GM19043 (cell line): ENCODE data around the gene TMEM242.
"Not testable (repeated sequence)": the region's sequence is repeated elsewhere in the genome, so short reads cannot be mapped to it uniquely, and the experiment has no call there.

Source experiments
- ATAC-seq: cut with Tn5 transposase; IDR thresholded peaks from one replicate; pipeline ENCODE4 v1.9.1; 2021; ENCODE audit warnings: low read depth; ENCODE audit not compliant: unreplicated experiment

Gene TMEM242

GRCh38 chr6:157325069-157325805, 1.9 kb upstream of the TMEM242 start:
- no peak for ATAC-seq

- ATAC-seq, result peak; percentile 17
Measured at GRCh38 chr6:157323966-157324300, 614 bp upstream of the TMEM242 start.

GRCh38 chr6:157322792-157323254, 496 bp downstream of the TMEM242 start:
- no peak for ATAC-seq

GRCh38 chr6:157316871-157317814, 6.2 kb downstream of the TMEM242 start:
- no peak for ATAC-seq

- ATAC-seq, result peak; percentile 88
Measured at GRCh38 chr6:157314705-157315321, 8.5 kb downstream of the TMEM242 start.

- no peak for ATAC-seq
Measured at GRCh38 chr6:157313531-157314467, 9.5 kb downstream of the TMEM242 start.

GRCh38 chr6:157312757-157313156, 10.6 kb downstream of the TMEM242 start:
- ATAC-seq, result no peak

- ATAC-seq, result not testable (repeated sequence)
Measured at GRCh38 chr6:157310693-157311092, 12.6 kb downstream of the TMEM242 start.

GRCh38 chr6:157307661-157308060, 15.7 kb downstream of the TMEM242 start:
- ATAC-seq, result no peak

GRCh38 chr6:157305670-157306653, 17.4 kb downstream of the TMEM242 start:
- no peak for ATAC-seq

- ATAC-seq, result peak; percentile 55
Measured at GRCh38 chr6:157304899-157305663, 18.2 kb downstream of the TMEM242 start.

- ATAC-seq, result no peak
Measured at GRCh38 chr6:157302736-157303135, 20.6 kb downstream of the TMEM242 start.

- no peak for ATAC-seq
Measured at GRCh38 chr6:157300436-157300835, 22.9 kb downstream of the TMEM242 start.

GRCh38 chr6:157300006-157300405, 23.3 kb downstream of the TMEM242 start:
- no peak for ATAC-seq

GRCh38 chr6:157298216-157298724, 25.0 kb downstream of the TMEM242 start:
- ATAC-seq, result no peak

- no peak for ATAC-seq
Measured at GRCh38 chr6:157294654-157295053, 28.7 kb downstream of the TMEM242 start.

- ATAC-seq, result no peak
Measured at GRCh38 chr6:157293780-157294179, 29.5 kb downstream of the TMEM242 start.

GRCh38 chr6:157292202-157292601, 31.1 kb downstream of the TMEM242 start:
- no peak for ATAC-seq
